NCI-H510A (cell line): ENCODE data around the gene PAGR1.
"Not testable (repeated sequence)": the region's sequence is repeated elsewhere in the genome, so short reads cannot be mapped to it uniquely, and the experiment has no call there.

Experiments used
- DNase-seq: peaks from one replicate; lab custom pipeline; 2025; lab: John Stamatoyannopoulos, UW

The PAGR1 gene

DNA sequence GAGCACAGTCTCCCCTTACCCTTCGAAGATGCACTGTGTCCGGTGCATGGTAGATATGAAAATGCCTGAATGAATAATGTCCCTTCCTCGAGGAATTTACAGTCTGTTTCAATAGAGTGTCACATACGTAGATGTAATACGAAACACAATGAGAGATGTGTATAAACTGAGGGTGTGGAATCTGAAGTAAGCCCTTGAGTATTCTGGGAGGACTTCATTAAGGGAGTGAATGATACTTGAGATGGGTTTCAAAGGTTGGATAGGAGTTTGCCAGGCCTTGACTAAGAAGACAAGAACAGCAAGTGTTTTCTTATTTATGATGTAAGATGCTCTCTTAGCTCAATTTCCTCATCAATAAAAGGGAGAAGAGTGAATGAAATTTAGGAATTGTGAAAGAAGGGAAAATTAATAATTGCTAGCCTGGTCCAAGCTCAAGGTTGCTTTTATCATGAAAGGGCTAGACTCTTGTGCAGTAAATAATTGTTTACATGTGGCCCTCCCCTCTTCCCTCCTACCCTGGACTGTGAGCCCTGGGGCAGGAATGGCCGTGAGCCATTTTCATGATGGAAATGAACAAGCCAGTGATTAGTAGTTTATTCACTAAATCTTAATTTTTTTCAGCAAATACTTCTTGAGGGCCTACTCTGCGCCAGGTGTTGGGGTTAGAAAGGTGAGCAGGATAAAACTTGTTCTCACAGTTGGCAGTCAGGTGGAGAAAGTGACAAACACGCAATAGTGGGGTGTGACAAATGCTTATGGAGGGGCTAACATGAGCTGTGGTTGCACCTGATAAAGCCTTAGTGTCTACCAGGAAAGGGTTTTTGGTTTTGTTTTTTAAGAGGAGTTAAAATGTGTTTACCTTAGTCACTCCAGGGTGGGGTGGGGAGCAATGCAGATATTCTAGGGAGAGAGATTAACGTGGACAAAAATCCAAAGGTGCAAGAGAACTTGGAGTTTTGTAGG, 23.8 kb upstream of the PAGR1 start:
- DNase-seq: no peak

DNA sequence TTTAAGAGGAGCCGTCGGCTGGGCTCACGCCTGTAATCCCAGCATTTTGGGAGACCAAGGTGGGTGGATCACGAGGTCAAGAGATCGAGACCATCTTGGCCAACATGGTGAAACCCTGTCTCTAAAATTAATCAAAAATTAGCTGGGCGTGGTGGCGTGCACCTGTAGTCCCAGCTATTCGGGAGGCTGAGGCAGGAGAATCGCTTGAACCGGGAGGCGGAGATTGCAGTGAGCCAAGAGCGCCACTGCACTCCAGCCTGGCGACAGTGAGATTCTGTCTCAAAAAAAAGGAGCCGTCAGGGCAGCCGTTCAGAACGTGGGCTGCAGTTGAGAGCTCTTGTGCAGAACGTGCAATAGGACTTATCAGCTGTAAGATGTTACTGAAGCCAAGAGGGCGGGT, 22.8 kb upstream of the PAGR1 start:
- DNase-seq: not testable (repeated sequence)

DNA sequence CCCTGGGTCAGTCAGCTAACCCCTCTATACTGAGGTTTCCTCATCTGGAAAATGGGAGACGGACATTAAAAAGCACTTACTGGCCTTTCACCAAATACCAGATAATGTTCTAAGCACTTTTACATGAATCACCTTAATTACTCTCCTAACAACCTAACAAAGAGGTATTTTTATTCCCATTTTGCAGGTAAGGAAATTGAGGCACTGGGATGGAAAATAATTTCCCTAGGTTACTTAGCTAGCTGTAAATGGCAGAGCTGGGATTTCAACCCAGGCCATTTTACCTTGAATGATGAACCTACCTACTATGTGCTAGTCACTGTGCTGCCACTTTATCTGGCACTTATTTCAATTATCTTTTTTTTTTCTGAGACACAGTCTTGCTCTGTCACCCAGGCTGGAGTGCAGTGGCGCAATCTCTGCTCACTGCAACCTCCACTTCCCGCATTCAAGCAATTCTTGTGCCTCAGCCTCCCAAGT, 21.7 kb upstream of the PAGR1 start:
- DNase-seq: no peak

DNA sequence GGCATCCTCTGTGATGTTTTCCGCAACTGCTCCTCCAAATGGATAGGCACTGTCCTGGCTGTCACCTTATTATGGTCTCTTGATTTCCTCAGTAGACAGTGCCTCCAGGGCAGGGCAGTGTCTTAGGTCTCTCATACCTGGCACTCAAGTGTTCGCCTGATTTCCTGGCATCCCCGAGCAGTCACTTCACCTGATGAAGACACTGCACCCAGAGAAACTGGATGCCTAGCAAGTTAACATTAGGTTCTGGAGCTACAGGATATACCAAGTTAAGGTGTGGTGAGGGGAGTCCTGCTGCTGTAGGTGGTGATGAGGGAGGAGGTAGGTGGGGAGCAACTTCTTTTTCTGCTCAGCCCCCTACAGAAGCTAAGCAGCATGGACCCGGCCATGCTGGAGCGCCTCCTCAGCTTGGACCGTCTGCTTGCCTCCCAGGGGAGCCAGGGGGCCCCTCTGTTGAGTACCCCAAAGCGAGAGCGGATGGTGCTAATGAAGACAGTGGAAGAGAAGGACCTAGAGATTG, 13.5 kb upstream of the PAGR1 start:
- DNase-seq: no peak

DNA sequence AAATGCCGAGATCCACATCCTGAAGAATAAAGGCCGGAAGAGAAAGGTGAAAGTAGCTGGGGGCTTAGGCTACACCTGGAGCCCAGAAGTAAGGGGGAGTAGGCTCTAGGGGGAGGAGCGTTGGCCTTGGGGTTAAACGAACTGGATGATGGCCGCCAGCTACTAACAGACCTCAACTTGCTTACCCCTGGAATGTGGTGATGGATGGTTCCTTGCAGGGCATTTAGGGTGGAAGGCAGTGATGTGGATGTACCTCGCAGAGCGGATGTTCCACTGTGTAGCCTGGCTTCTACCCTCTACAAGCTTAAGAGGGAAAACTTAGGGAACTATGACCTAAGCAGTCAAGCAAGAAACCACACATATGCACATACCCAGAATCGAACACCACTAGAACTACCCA, 11.9 kb upstream of the PAGR1 start:
- no peak for DNase-seq

DNA sequence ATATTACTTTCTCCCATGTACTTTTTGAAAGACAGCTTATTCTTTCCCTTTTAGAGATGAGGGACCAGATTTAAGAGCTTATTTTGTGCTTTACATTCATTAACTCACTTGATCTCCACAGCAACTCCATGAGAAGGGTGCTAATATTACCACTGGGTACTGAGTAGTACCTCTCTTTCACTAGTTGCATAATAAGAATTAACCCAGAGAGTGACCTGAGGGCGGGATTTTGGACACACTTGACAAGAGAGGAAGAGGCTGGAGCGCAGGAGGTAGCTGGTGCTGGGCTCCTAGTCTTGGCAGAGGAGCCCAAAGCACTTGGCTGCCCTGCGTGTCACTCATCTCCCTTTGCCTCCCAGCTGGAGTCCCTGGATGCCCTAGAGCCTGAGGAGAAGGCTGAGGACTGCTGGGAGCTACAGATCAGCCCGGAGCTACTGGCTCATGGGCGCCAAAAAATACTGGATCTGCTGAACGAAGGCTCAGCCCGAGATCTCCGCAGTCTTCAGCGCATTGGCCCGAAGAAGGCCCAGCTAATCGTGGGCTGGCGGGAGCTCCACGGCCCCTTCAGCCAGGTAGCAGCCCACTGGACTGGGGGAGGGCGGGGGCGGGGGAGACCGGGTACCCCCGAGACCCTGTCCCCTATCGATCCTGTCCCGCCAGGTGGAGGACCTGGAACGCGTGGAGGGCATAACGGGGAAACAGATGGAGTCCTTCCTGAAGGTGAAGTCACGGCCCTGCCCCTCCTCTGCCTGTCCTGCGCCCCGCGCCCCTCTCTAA, 11.3 kb upstream of the PAGR1 start:
- DNase-seq: peak; percentile 52

DNA sequence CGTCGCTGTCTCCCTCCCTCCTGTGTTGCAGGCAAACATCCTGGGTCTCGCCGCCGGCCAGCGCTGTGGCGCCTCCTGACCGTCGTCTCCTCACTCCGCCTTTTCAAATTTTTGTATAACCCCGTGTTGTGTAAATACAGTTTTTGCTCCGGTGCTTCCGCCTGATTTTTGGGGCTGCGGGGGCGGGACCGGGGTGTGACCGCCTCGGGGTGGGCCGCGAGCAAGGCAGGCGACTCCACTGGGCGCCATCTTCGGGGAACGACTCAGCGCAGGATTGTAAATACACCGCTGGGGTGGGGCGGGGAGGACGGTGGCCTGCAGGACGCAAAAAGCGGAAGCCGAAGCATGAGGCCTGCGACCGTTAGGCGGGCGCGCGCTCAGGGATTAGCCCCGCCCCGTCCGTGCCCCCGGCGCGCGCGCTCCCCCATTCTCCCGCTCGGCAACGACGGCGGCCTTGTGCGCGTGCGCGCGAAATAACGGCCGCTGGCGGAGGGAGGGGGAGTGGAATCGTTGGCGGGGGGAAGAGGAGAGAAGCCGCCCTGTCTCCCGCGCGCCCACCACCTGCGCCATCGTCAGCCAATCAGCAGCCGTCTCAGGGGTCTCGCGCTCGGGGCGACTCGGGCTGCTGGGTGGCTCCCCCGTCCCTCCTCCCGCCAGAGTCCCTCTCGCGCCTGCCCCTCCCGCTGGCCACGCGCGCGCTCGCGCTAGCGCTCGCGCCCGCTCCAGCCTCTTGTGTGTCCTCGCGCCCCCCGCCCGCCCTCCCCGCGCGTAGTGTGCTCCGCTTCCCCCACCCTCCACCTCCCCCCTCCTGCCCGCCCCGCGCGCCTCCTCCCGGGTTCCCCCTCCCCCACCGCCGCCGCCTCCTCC, 10.5 kb upstream of the PAGR1 start:
- peak; percentile 99 for DNase-seq

DNA sequence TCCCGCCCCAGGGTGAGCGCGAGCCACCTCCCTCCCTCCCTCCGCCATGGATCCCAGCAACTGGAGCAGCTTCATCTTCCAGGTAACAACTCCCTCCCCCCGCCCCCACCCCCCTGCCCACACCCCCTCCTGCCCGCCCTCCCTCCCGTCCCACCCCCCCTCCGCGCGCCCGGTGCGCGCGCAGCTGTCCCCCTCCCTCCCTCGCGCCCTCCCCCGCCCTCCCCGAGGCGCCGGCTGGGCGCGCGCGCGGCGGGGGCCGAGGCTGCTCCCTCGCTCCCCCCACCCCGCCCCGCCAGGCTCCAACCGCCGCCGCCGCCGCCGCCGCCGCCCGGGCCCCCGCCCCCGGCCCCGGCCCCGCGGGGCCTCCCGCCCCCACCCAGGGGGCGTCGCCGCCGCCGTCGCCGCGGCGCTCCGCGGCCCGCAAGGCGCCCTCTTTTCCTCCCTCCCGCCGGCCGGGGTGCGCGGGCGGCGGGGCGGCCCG, 9.8 kb upstream of the PAGR1 start, which contains the start of gene MAZ:
TSS of gene MAZ (plus strand) at position 431 of the 481 bp plus-strand sequence. CDS start 173 bp downstream, outside the sequence.
- DNase-seq: no peak

DNA sequence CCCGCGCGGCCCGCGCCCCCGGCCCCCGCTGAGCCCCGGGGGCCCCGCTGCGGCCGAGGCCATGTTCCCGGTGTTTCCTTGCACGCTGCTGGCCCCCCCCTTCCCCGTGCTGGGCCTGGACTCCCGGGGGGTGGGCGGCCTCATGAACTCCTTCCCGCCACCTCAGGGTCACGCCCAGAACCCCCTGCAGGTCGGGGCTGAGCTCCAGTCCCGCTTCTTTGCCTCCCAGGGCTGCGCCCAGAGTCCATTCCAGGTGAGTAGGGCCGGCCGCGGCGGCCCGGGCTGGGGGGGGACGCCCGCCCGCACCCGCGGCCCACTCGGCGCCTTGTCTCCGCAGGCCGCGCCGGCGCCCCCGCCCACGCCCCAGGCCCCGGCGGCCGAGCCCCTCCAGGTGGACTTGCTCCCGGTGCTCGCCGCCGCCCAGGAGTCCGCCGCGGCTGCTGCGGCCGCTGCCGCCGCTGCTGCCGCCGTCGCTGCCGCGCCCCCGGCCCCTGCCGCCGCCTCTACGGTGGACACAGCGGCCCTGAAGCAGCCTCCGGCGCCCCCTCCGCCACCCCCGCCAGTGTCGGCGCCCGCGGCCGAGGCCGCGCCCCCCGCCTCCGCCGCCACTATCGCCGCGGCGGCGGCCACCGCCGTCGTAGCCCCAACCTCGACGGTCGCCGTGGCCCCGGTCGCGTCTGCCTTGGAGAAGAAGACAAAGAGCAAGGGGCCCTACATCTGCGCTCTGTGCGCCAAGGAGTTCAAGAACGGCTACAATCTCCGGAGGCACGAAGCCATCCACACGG, 9.1 kb upstream of the PAGR1 start:
- peak; percentile 85 for DNase-seq

DNA sequence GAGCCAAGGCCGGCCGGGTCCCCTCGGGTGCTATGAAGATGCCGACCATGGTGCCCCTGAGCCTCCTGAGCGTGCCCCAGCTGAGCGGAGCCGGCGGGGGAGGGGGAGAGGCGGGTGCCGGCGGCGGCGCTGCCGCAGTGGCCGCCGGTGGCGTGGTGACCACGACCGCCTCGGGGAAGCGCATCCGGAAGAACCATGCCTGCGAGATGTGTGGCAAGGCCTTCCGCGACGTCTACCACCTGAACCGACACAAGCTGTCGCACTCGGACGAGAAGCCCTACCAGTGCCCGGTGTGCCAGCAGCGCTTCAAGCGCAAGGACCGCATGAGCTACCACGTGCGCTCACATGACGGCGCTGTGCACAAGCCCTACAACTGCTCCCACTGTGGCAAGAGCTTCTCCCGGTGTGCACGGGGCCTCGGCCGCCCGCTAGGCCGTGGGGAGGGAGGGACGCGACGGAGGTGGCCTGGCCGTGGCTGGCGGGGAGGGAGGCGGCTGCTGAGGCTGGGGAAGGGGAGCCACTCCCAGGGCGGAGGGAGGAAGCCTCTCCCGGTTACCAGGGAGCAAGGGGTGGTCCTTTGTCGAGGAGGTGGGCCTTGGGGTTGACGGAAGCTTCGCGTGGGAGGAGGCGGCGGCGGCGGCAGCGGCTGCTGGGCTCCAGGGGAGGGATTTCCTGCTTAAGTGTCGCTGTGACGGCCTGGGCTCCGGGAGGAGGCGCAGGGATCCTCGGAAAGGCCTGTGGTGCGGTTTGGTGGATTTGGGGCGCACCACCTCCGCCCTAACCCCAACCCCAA, 8.3 kb upstream of the PAGR1 start:
- DNase-seq: peak; percentile 92

DNA sequence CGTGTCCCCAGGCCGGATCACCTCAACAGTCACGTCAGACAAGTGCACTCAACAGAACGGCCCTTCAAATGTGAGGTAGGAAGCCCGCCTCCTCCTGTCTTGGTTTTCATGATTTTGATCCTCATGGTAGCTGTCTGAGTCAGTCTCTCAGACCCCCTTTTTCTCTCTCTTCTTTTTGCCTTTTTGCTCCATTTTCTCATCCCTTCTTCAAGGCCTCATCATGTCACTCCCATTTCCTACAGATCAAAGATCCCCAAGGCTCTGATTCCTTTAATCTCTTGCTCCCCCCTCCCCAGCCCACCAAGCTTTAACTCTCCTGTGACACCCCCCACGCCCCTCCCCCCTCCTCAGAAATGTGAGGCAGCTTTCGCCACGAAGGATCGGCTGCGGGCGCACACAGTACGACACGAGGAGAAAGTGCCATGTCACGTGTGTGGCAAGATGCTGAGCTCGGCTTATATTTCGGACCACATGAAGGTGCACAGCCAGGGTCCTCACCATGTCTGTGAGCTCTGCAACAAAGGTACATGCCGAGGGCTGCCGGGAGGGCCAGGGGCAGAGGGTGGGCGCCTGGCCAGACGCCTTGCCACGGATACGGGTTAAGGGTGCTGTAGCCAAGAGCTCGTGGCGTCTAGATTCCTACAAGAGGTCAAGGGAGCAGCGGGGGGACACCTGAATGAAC, 7.6 kb upstream of the PAGR1 start:
- DNase-seq: no peak

DNA sequence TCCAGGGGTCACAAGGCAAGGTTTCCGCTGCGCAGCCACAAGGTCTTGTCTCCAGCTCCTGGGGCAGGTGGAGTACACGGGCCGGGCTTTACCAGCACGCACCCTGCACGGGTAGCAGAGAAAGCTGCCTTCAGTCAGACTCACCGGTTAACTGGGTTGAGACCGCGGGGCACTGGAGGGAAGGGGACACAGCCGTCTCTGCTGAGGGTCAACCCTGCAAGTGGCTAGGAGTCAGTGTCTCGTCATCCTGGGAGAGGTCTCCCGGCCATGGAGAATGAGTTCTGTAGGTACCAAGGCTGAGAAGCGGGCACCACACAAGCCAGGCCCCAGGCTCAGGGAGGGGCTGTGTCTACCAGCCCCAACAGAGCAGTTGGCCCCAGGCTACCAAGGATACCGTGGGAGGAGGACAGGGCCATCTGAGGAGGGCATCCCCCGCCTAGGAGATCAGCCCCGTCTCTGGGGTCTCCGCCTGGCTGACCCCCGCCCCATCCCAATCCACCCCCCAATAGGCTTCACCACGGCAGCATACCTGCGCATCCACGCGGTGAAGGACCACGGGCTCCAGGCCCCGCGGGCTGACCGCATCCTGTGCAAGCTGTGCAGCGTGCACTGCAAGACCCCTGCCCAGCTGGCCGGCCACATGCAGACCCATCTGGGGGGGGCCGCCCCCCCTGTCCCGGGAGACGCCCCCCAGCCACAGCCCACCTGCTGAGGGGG, 6.8 kb upstream of the PAGR1 start:
- DNase-seq: no peak

DNA sequence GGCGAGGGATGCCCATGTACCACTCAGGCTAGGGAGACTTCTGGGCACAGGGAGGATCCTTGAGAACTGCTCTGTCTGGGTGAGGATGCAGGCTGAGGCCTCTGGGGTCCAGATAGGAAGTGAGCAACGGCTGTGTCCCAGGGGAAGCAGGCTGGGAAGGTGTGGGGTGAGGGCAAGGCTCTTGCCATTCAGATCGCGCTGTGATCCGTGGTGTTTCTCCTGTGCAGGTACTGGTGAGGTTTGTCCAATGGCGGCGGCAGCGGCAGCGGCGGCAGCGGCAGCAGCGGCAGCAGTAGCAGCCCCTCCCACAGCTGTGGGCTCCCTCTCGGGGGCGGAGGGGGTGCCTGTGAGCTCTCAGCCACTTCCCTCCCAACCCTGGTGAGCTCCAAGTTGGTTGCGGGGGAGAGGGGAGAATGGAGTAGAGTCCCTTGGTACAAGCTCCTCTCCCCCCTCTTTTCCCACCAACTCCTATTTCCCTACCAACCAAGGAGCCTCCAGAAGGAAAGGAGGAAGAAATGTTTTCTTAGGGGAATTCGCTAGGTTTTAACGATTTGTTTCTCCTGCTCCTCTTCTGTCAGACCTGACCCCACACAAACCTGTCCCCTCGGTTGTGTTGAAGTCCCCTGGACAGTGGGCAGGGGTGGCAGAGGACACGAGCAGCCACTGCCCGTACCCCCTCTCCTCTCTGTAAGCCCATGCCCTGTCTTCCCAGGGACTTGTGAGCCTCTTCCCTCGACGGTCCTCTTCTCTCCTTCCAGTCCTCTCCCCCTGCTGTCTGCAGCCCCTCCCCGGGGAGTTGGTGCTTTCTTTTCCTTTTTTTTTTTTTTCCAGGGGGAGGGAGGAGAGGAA, 5.9 kb upstream of the PAGR1 start:
- no peak for DNase-seq

DNA sequence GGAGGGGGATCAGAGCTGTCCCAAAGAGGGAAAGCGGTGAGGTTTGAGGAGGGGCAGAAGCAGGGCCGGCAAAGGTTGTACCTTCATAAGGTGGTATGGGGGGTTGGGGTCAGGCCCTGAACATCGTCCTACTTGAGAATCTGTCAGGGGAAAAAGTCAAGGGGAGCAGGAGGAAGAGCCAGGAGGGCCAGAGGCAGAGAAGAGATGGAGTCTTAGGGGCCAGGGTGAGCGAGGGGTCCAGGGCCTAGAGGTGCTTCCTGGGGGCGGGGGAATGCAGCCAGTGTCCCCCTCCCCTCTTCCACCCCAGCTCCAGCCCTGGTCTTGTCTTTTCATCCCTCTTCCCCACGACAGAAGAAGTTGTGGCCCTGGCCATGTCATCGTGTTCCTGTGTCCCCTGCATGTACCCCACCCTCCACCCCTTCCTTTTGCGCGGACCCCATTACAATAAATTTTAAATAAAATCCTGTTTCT, 5.2 kb upstream of the PAGR1 start:
- no peak for DNase-seq

DNA sequence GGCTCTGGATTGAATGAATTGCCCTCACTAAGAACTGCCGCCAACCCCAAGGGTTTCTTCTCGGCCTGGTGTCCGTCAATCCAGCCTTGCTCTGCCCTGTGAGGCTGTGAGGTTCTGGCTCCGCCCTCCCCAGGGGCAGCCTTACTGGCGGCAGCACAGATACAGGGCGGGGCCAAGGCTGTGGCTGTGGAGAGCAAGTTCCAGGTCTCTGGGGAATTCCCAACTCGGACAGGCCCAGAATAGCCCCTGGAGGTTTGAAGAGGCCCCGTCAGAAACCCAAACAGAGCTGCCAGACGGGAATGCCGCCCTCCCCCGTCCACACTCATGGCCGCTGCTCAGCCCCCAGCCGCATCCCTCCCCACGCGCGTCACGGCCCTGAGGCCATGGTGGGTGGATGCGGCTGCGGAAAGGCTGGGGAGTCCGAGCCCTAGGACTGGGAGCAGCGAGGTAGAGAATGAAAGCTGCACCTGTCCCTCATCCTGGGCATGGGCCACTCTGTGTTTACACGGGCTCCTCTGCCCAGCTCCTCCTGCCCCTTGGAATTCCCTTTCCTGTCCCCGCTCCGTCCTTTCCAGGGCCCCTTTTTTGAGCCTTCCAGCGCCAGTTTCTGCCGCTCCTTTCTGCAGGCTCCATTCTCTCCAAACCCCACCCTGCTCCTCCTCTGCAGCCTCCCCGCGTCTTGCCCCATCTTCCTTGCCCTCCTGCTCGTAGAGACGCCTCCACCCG, 4.6 kb upstream of the PAGR1 start:
- DNase-seq: peak; percentile 93

DNA sequence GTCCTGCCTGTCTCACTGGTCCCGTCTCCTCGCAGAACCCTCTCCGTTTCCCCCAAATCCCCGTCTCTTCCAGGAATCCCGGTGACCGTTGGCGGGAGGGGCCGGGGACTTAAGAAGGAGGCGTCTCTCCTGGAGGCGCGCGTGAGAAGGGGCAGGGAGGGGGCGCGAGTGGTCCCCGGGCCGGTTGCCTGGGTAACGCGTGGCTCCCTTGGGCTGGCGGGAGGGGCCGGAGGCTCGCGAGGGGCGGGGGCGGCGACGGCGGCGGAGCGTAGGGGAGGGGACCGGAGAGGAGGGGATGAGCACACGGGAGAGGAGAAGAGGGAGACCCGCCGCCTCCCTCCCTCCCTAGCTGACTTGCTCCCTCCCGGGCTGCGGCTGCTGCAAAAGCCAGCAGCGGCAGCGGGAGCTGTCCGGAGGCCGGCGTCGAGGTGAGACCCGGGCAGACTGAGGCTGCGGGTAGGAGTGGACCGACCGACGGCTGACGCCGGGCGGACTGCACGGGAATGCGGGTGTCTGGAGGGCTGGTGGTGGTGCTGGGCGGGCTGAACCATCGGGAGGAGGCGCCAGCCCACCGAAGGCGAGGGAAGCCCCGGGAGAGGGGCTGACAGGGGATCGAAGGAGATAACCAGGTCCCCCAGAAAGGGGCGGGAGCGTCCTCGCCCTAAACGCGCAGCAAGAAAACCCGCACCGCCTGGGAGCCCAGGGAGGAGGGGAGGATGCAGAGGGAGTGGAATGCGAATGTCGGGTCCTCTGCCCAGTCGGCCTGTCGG, 3.9 kb upstream of the PAGR1 start, which contains the start of gene PRRT2:
TSS of gene PRRT2 (plus strand) at position 298 of the 770 bp plus-strand sequence. CDS start 862 bp downstream, outside the sequence.
- peak; percentile 40 for DNase-seq
